Esophagus muscularis mucosa (tissue), 4 donors: ENCODE measurements around the gene GPR6. TPM values are rescaled to one million over a fixed set of nuclear protein-coding genes. Genes with fewer than 3 reads are reported as not detected.

Experiments
- DNase-seq: peaks from one replicate; pipeline ENCODE4 v3.0.0-alpha.2; 2017; ENCODE audit errors: extremely low spot score
- H3K27ac ChIP-seq, 4 donors: fragments of 200-600 bp; sonication (generic); replicated peaks in 1 of 4; 1 replicate in 3 of 4; 2 replicates in 1 of 4; pipeline ENCODE4 v1.5.1; 2016 to 2019; ENCODE audit warnings: mild to moderate bottlenecking in 1 of 4
- H3K27me3 ChIP-seq, 4 donors: fragments of 200-600 bp; sonication (generic); one replicate each; pipeline versions ENCODE4 v1.5.1 to v1.6.0; 2016 to 2019
- H3K36me3 ChIP-seq, 4 donors: fragments of 200-600 bp; sonication (generic); one replicate each; pipeline ENCODE4 v1.5.1; 2016 to 2019
- H3K4me1 ChIP-seq, 4 donors: fragments of 200-600 bp; sonication (generic); one replicate each; pipeline ENCODE4 v1.5.1; 2016 to 2019
- H3K4me3 ChIP-seq, 4 donors: fragments of 200-600 bp; sonication (generic); 1 replicate in 2 of 4; 2 replicates in 2 of 4; pipeline ENCODE4 v1.5.1; 2016 to 2019; ENCODE audit warnings: mild to moderate bottlenecking in 4 of 4, moderate library complexity in 1 of 4
- H3K9me3 ChIP-seq, 4 donors: fragments of 200-600 bp; sonication (generic); 1 replicate in 3 of 4; 2 replicates in 1 of 4; pipeline ENCODE4 v1.5.1; 2016 to 2019
- CTCF ChIP-seq, 3 experiments: fragments of 200-600 bp in 2 of 3; fragments of 450-650 bp in 1 of 3; sonication (generic) in 2 of 3; IDR thresholded peaks; one replicate each; pipeline ENCODE4 v1.5.1; 2017 to 2019; ENCODE audit warnings: antibody characterized with exemption in 3 of 3, mild to moderate bottlenecking in 2 of 3, moderate library complexity in 1 of 3
- EP300 ChIP-seq: sonication (generic); formaldehyde crosslinking; IDR thresholded peaks from one replicate; pipeline ENCODE4 v1.6.1; 2017; ENCODE audit warnings: antibody characterized with exemption
- POLR2A ChIP-seq: fragments of 450-650 bp; IDR thresholded peaks from one replicate; pipeline ENCODE4 v1.6.1; 2017; ENCODE audit warnings: antibody characterized with exemption, moderate library complexity, mild to moderate bottlenecking, low read depth
- POLR2AphosphoS5 ChIP-seq, 2 donors: sonication (generic); formaldehyde crosslinking; IDR thresholded peaks; one replicate each; pipeline ENCODE4 v1.6.1; 2017; ENCODE audit warnings: antibody characterized with exemption in 2 of 2
- WGBS: methylation state at CpG from one replicate; pipeline ENCODE4 v1.1.5; 2018; 5-methylcytosine and 5-hydroxymethylcytosine counted together
- intact Hi-C: fragments of 100-400 bp; cut with DNase I; formaldehyde crosslinking; loops from one replicate; pipeline ENCODE4 v1.15.1; 2023
- total RNA-seq, 4 donors: library from RNA; depleted of rRNA; stranded (reverse); fragments of >200 nt; gene quantifications; one replicate each; pipeline versions ENCODE4 v1.1.0 to v1.2.1, GENCODE V29; 2016

Gene GPR6
- total RNA-seq, 4 donors from 2014 or later, result 0.52 TPM; not detected in 3

- peaks cover 0 to 9% (median 0%) of the 10 kb centered on the region in 4 donors for H3K9me3 ChIP-seq
- H3K36me3 ChIP-seq, result no peaks in the 10 kb centered on the region
- intact Hi-C loops, result no loop called here
- no peak overlapping the region for H3K27ac ChIP-seq
- no peak overlapping the region for H3K4me3 ChIP-seq
- DNase-seq, result no peak
- TF ChIP-seq EP300 (no peak), POLR2A (no peak), POLR2AphosphoS5 (IDR thresholded peaks at IDR 0.05) (no peak), CTCF (IDR thresholded peaks at IDR 0.05) (no peak)
- H3K27me3 ChIP-seq, result peaks cover 0 to 48% (median 21%) of the 10 kb centered on the region in 4 donors
- H3K4me1 ChIP-seq, result peaks cover 0 to 16% (median 2%) of the 10 kb centered on the region in 4 donors
- 17% methylated on average over 9 of the region's 9 CpGs for WGBS
Measured at GRCh38 chr6:109977791-109978173, 329 bp upstream of the GPR6 start.

GRCh38 chr6:109979033-109979921 lies 1.2 kb downstream of the GPR6 start:
- Histone ChIP-seq H3K4me3 (no peak overlapping the region), H3K9me3 (peaks cover 0 to 9% (median 0%) of the 10 kb centered on the region in 4 donors), H3K27me3 (peaks cover 0 to 48% (median 21%) of the 10 kb centered on the region in 4 donors), H3K27ac (no peak overlapping the region), H3K4me1 (peaks cover 0 to 16% (median 2%) of the 10 kb centered on the region in 4 donors), H3K36me3 (no peaks in the 10 kb centered on the region)
- no peak for DNase-seq
- intact Hi-C loops, result no loop called here
- TF ChIP-seq CTCF (IDR thresholded peaks at IDR 0.05) (no peak), POLR2A (no peak), POLR2AphosphoS5 (IDR thresholded peaks at IDR 0.05) (no peak), EP300 (no peak)
- WGBS, result 11% methylated on average over 9 of the region's 81 CpGs

- Histone ChIP-seq H3K36me3 (no peaks in the 10 kb centered on the region), H3K27ac (no peak overlapping the region), H3K4me3 (no peak overlapping the region), H3K9me3 (peaks cover 0 to 2% (median 0%) of the 10 kb centered on the region in 4 donors), H3K27me3 (peaks cover 0 to 20% (median 5%) of the 10 kb centered on the region in 4 donors), H3K4me1 (no peaks in the 10 kb centered on the region)
- intact Hi-C loops, result no loop called here
- TF ChIP-seq POLR2A (no peak), CTCF (IDR thresholded peaks at IDR 0.05) (no peak)
- DNase-seq, result no peak
- WGBS, result 93% methylated on average over 2 of the region's 2 CpGs
Measured at GRCh38 chr6:109984410-109984809, 6.3 kb downstream of the GPR6 start.

GRCh38 chr6:109987196-109987595 lies 9.1 kb downstream of the GPR6 start:
- Histone ChIP-seq H3K27me3 (no peaks in the 10 kb centered on the region), H3K4me3 (no peak overlapping the region), H3K36me3 (no peaks in the 10 kb centered on the region), H3K4me1 (no peaks in the 10 kb centered on the region), H3K27ac (no peak overlapping the region), H3K9me3 (no peaks in the 10 kb centered on the region)
- intact Hi-C loops, result no loop called here
- WGBS, result 84% methylated on average over 1 of the region's 1 CpG
- no peak for TF ChIP-seq POLR2A
- no peak for TF ChIP-seq POLR2AphosphoS5 (IDR thresholded peaks at IDR 0.05)
- no peak for TF ChIP-seq CTCF (IDR thresholded peaks at IDR 0.05)
- TF ChIP-seq EP300, result no peak
- DNase-seq, result no peak
